Measurements from ENCODE around the gene DLX2. TPM values are rescaled to one million over a fixed set of nuclear protein-coding genes. Genes with fewer than 3 reads are reported as not detected.
A peak's percentile ranks its signal among the peaks of the same experiment; 100 is the strongest.

The DLX2 gene
- total and polyA plus RNA-seq, 2 of the 13 experiments (the other 11 are each of a cell fraction or from before 2014, with no cell fraction given): 0.07 to 0.15 TPM

DNA sequence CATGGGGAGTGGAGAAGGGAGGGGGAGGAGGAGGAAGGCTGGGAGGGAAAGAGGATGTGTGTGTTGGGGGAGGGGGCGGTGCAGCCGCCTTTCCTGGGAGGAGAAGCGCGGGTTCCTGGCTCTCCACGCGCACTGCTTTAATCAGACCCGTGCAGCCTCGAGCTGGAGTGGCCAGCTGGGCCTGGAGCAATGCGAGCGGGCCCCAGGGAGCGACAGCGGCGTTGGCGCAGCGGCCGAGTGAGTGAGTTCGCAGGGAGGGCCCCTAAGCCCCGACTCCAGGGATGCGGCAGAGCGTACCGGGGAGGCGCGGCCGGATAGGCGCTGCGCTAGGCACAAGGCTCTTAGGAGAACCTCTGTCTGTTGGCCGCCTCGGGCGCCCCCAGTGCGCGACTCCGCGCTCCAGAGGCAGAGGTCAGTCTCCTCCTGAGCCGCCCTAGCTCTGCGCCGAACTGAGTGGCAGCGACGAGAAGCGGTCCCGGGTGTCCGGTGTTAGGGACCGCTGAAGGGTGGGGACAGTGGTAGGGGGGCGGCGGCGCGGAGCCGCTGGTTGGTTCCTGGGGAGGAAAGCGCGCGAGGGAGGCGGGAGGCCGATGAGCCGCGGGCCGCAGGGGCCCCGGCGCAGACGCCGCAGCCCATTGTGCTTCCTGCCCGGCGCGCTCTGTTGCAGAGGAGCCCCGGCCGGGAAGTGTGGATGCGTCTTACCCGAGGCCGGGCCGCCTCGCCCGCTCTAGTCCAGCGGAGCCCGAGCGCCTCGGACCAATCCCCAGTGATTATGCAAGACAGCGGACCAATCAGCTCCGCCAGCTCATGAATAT lies 17.8 kb downstream of the DLX2 start (continued):
- TF ChIP-seq, protein P1, sequence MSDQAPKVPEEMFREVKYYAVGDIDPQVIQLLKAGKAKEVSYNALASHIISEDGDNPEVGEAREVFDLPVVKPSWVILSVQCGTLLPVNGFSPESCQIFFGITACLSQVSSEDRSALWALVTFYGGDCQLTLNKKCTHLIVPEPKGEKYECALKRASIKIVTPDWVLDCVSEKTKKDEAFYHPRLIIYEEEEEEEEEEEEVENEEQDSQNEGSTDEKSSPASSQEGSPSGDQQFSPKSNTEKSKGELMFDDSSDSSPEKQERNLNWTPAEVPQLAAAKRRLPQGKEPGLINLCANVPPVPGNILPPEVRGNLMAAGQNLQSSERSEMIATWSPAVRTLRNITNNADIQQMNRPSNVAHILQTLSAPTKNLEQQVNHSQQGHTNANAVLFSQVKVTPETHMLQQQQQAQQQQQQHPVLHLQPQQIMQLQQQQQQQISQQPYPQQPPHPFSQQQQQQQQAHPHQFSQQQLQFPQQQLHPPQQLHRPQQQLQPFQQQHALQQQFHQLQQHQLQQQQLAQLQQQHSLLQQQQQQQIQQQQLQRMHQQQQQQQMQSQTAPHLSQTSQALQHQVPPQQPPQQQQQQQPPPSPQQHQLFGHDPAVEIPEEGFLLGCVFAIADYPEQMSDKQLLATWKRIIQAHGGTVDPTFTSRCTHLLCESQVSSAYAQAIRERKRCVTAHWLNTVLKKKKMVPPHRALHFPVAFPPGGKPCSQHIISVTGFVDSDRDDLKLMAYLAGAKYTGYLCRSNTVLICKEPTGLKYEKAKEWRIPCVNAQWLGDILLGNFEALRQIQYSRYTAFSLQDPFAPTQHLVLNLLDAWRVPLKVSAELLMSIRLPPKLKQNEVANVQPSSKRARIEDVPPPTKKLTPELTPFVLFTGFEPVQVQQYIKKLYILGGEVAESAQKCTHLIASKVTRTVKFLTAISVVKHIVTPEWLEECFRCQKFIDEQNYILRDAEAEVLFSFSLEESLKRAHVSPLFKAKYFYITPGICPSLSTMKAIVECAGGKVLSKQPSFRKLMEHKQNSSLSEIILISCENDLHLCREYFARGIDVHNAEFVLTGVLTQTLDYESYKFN (CRISPR knock-in tag; conservative IDR thresholded peaks at IDR 0.05): peak; percentile 10; the same call in 1 of the 2 replicates
- TF ChIP-seq FOXM1 (CRISPR knock-in tag; IDR thresholded peaks at IDR 0.05): no peak
- TF ChIP-seq MED1 (CRISPR knock-in tag; IDR thresholded peaks at IDR 0.05): no peak
- TF ChIP-seq ZNF331 (CRISPR knock-in tag; IDR thresholded peaks at IDR 0.05): no peak
- TF ChIP-seq ZNF564 (CRISPR knock-in tag; IDR thresholded peaks at IDR 0.05): peak; percentile 53; the same call in 1 of the 2 replicates
- TF ChIP-seq ATM (IDR thresholded peaks at IDR 0.05; ENCODE audit: borderline replicate concordance): no peak
- no peak for TF ChIP-seq ZNF570 (CRISPR knock-in tag; IDR thresholded peaks at IDR 0.05; ENCODE audit: borderline replicate concordance)
- no peak for TF ChIP-seq ZNF614 (CRISPR knock-in tag; IDR thresholded peaks at IDR 0.05; ENCODE audit: borderline replicate concordance)
- 0 out of 3 replicates have a peak, but pooled peaks have one; percentile 11 for TF ChIP-seq MXI1 (IDR thresholded peaks at IDR 0.05; ENCODE audit: borderline replicate concordance, low read depth, low read length)
- peak; percentile 87 for TF ChIP-seq KDM2A (CRISPR knock-in tag; IDR thresholded peaks at IDR 0.05; ENCODE audit: borderline replicate concordance, low read depth)
- TF ChIP-seq, protein P2, sequence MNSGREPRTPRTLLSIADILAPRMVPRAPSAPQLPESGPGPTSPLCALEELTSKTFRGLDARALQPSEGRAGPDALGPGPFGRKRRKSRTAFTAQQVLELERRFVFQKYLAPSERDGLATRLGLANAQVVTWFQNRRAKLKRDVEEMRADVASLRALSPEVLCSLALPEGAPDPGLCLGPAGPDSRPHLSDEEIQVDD (CRISPR knock-in tag; IDR thresholded peaks at IDR 0.05; ENCODE audit: borderline replicate concordance): no peak
- 0 out of 2 replicates have a peak, but pooled peaks have one; percentile 39 for TF ChIP-seq ELF4 (CRISPR knock-in tag; IDR thresholded peaks at IDR 0.05; ENCODE audit: borderline replicate concordance)
- TF ChIP-seq ZNF232 (CRISPR knock-in tag; IDR thresholded peaks at IDR 0.05; ENCODE audit: borderline replicate concordance): peak; percentile 56; the same call in 1 of the 2 replicates
- no peak for TF ChIP-seq ZNF451 (CRISPR knock-in tag; IDR thresholded peaks at IDR 0.05)
- no peak; the same call in 1 of the 2 replicates for TF ChIP-seq GPN1 (CRISPR knock-in tag; IDR thresholded peaks at IDR 0.05; ENCODE audit: borderline replicate concordance)
- TF ChIP-seq EP300 (IDR thresholded peaks at IDR 0.05; ENCODE audit: low read depth in 2 of 2, low read length in 2 of 2): 0 out of 4 replicates have a peak, but pooled peaks of 1 of the 2 experiments have one; percentile 27
- TF ChIP-seq EP300 (CRISPR knock-in tag; IDR thresholded peaks at IDR 0.05; ENCODE audit: borderline replicate concordance): no peak
- TF ChIP-seq SOX6 (IDR thresholded peaks at IDR 0.05): no peak
- peak; percentile 60 for TF ChIP-seq SOX6 (CRISPR knock-in tag; IDR thresholded peaks at IDR 0.05)
- no peak for TF ChIP-seq ZNF577 (CRISPR knock-in tag; IDR thresholded peaks at IDR 0.05; ENCODE audit: borderline replicate concordance, low read depth)
- no peak for TF ChIP-seq GTF2F1 (IDR thresholded peaks at IDR 0.05; ENCODE audit: low read length)
- TF ChIP-seq, protein P3, sequence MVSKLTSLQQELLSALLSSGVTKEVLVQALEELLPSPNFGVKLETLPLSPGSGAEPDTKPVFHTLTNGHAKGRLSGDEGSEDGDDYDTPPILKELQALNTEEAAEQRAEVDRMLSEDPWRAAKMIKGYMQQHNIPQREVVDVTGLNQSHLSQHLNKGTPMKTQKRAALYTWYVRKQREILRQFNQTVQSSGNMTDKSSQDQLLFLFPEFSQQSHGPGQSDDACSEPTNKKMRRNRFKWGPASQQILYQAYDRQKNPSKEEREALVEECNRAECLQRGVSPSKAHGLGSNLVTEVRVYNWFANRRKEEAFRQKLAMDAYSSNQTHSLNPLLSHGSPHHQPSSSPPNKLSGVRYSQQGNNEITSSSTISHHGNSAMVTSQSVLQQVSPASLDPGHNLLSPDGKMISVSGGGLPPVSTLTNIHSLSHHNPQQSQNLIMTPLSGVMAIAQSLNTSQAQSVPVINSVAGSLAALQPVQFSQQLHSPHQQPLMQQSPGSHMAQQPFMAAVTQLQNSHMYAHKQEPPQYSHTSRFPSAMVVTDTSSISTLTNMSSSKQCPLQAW (CRISPR knock-in tag; IDR thresholded peaks at IDR 0.05): no peak
